Measurements from ENCODE around the gene EML1.

Gene EML1

DNA sequence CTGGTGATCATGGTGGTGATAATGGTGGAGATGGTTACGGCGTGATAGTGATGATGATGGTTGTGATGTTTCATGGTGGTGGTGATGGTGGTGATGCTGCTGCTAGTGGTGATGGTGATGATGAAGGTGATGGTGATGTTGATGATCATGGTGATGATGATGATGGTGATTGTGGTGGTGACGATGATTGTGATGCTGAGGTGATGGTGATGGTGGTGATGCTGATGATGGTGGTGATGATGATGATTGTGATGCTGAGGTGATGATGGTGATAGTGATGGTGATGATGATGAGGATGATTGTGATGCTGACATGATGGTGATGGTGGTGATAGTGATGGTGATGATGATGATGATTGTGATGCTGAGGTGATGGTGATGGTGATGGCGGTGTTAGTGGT, 158.8 kb downstream of the EML1 start:
- in situ Hi-C loops (cut with MboI; ENCODE audit: low sequenced_read_pairs): no loop called here

DNA sequence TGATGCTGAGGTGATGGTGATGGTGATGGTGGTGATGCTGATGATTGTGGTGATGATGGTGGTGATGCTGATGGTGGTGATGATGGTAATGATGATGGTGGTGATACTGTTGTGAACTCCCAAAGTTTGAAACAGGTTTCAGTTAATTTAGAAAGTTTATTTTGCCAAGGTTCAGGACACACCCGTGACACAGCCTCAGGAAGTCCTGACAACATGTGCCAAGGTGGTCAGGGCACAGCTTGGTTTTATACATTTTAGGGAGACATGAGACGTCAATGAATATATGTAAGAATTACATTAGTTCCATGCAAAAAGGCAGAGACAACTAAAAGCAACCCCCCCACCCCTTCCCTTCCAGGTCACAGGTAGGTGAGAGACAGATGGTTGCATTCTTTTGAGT, 159.2 kb downstream of the EML1 start:
- in situ Hi-C loops (cut with MboI; ENCODE audit: low sequenced_read_pairs): no loop called here

DNA sequence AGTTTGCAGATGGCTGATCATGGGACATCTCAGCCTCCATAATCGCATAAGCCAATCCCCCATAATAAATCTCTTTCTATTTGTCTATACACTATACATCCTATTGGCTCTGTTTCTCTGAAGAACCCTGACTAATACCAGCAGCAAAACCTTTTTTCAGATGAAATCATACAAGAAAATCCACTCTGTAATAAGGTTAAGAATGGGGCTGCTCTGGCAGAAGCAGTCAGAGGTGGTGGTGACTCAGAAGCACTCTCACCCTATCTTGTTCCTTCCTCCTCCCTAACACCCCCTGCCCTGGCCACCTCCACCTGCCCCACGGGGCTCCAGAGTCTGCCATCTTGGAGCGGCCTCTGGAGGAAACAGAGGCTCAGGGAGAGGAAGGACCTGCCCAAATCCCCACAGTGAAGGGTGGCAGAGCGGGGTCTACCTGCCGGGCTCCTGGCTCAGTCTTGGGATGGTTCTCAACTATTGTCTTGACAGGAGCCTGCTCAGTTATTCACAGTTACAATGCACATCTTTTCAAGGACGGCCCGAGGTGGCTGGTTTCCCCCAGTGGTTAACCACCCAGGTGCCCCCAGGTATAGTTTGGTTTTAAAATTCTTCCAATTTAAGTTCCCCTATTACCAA, 162.7 kb downstream of the EML1 start:
- in situ Hi-C loops (cut with MboI; ENCODE audit: low sequenced_read_pairs): no loop called here

DNA sequence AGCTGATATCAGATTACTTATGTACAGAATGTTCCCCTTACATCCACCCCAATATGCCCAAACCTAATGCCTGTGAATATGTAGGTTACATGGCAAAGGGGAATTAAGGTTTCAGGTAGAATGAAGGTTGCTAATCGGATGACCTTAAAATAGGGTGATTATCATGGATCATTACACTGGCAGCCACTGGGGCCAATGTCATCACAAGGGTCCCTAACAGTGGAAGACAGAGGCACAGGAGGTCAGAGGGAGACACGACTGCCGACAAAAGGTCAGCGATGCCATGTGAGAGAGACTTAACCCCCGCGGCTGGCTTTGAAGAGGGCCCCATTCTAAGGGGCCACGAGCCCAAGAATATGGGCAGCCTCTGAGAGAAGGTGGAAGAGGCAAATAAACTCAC, 165.2 kb downstream of the EML1 start:
- in situ Hi-C loops (cut with MboI; ENCODE audit: low sequenced_read_pairs): no loop called here

DNA sequence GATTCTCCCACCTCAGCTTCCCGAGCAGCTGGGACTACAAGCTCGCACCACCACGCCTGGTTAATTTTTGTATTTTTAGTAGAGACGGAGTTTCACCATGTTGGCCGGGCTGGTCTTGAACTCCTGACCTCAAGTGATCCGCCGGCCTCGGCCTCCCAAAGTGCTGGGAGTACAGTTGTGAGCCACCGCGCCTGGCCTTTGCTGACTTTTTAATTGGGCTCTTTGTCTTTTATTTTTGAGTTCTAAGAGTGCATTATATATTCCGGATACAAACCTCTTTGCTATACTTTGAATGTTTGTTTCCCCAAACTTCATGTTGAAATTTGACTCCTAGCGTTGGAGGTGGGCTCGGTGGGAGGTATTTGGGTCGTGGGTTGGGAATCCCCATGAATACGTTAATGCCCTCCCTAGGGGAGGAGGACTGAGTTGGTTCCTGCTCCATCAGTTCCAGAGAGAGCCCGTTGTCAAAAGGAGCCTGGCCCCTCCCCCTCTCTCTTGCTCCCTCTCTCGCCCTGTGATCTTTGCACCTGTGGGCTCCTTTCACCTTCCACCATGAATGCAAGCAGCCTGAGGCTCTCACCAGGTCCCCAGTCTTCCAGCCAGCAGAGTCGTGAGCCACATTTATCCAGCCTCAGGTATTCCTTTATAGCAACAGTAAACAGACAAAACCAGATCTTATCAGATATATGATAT, 168.8 kb downstream of the EML1 start:
- in situ Hi-C loops (cut with MboI; ENCODE audit: low sequenced_read_pairs): no loop called here

DNA sequence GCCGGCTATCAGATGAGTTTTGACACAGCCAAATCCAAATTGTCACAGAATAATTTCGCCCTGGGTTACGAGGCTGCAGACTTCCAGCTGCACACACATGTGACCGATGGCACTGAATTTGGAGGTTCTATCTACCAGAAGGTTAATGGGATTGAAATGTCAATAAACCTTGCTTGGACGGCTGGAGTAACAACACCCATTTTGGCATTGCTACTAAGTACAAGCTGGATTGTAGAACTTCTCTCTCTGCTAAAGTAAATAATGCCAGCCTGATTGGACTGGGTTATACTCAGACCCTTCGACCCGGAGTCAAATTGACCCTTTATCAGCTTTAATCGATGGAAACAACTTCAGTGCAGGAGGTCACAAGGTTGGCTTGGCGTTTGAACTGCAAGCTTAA, 171.8 kb downstream of the EML1 start:
- in situ Hi-C loops (cut with MboI; ENCODE audit: low sequenced_read_pairs): no loop called here

DNA sequence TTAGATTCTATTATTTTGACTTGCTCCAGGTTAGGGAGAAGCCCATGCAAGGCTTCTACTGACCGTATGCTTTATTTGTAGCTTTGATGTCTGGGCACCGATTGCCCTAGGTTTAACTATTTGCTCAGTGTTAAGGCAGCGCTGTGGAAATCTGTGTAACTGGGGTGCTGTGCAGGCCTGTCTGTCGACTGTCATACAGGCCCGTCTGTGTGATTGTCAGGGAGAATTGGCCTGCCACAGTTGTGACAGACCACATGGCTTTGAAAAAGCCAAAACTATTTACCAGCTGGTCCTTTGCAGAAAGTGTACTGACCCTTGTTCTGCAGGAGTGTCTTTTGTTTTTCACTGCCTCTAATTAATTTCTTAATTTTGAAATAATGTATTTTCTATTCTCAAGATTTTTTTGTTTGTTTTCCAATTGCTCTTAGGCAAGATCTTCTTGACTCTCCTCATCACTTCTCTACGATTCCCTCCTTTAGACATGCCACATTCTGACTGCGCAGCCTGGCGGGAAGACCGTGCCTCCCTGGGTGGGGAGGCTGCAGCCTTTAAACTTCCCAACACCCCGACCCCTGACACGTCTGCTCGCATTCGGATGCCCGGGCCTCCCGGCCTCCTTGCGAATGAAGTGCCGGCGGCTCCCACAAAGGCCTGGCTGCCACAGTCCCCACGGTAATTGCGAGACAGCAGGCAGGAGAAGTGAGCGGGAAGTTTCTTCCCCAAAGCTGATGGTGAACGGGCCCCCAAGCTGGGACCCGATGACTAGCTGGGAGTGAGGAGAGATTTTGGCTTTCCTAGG, 173.0 kb downstream of the EML1 start:
- in situ Hi-C loops (cut with MboI; ENCODE audit: low sequenced_read_pairs): no loop called here

DNA sequence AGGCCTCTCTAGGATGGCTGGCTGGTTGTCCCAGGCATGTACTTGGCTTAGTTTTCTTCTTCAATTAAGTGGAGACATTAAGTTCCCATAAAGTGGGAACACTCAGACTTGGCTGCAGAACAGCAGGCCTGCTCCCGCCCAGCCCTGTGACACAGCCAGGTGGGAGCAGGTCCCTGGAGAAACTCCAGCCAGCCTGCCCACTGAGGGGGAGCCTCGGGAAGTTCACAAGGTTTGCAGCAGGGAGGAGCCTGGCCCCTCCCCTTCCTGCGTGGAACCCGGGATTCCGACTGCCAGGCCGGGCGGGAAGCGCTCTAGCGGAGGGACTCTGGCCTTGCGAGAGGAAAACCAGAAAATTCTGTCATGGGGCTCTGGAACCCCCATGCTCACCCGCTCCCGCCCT, 173.7 kb downstream of the EML1 start:
- in situ Hi-C loops (cut with MboI; ENCODE audit: low sequenced_read_pairs): no loop called here

DNA sequence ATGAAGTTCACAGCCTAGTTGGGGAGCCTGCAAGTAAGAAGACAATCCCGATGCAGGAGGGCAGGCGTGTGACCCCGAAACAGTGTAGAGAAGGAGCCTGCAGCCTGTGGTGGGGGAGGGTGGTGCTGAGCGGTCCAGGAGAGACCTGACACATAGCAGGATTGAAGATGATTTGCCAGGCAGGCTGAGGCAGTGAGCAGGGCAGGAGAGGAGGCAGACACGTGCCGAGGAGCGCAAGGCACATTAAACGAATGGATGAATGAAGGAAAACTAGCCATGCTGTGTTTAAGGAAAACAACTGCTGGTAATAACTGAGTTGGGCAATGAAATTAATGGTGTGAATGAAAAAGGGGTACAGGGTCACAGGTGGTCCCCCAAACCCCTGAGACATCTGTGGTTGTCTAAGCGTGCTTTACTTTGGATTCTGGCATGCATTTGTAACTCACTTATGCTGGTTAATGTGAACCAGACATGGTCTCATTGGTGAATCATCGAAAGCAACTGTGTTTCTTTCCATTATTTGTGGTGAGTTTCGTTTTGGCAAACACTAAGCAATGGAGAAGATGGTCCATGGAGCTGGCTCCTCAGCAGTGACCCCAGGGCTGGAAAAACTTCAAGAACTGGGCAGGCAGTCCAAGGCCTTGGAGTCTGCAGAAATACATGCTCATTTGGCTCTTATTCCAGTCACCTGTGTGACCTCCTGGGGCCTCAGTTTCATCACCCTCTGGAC, 175.1 kb downstream of the EML1 start:
- in situ Hi-C loops (cut with MboI; ENCODE audit: low sequenced_read_pairs): no loop called here

DNA sequence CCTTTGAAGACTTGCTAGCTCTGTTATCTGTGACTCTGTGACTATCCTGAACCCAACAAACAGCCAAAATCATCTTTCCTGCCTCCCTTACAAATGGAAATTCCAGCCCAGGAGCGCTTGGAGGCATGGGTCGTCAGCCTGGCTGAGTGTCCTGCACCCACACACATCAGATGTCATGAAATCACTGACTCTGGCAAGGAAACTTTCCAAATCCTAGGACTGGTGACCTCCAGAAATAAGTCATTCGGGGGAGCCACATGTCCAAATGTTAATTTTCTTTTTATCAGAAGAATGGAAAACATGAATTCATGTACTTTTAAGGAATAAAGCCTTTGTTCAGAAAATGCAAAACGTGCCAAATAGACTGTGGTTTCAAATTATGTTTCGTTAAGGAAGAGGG, 175.7 kb downstream of the EML1 start:
- in situ Hi-C loops (cut with MboI; ENCODE audit: low sequenced_read_pairs): no loop called here

DNA sequence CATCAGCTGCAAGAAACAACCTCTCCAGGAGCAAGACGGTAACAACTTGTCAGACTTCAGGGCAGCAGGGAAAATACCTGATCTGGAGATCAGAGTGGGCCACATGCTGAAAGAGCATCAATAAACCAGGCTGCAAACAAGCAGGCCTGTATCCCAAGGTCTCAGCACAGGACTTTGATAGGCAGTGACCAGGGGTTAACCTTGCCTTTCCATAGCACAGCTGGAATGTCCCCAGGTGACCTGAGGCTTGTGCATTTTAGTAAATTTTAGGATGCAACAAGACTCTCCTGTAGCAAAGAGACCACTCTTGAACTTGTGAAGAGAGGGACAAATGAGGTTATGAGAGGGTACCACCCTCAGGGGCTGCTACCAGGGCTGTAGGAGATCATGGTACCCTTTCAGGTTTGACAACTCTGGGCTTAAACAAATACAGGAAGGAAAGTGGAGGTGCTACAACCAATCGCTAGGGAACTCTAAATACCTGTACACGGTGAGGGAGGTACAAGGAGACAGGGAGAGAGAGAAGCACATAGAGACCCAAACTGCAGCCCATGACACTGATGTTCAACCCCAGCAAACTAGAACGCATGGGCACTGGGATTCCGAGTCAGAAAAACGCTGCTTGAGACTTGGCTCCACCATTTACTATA, 176.6 kb downstream of the EML1 start:
- in situ Hi-C loops (cut with MboI; ENCODE audit: low sequenced_read_pairs): no loop called here

DNA sequence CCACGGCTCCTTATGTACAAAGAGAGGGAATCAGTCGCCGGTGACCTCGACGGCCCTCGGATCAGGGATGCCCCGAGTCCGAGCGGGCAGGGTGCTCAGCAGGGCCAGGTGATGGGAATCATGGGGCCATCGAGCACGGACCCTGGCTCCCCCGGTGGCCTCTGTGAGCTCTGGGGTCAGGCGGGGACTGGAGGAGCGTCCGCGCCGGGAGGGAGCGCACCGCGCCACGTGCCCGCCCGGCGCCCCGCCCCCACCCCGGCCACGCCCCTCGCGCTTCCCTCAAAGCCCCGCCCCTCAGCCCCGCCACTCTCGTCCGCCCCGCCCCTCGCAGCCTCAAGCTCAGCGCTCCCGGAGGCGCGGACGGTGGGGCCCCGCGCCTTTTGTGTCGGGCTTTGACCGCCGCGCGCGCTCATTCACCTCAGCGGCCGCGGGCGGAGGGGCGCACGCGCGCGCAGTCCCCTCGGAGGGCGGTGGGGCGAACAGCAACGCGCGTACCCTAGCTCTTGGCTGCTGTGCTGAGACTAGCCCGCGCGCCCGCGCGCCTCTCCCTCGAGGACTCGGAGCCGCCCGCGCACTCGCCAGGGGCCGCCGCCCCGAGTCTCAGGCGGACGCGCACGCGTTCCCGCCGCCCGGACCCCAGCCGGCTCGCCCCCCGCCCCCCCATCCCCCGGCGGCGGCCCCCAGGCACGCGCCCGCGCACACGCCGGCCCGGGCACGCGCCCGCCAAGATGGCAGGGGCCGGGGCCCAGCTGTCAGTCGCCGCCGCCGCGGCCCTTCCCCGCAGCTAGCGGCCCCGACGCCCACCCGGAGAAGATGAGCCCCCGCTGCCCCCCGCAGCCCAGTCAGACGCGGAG, 178.1 kb downstream of the EML1 start:
- in situ Hi-C loops (cut with MboI; ENCODE audit: low sequenced_read_pairs): no loop called here

DNA sequence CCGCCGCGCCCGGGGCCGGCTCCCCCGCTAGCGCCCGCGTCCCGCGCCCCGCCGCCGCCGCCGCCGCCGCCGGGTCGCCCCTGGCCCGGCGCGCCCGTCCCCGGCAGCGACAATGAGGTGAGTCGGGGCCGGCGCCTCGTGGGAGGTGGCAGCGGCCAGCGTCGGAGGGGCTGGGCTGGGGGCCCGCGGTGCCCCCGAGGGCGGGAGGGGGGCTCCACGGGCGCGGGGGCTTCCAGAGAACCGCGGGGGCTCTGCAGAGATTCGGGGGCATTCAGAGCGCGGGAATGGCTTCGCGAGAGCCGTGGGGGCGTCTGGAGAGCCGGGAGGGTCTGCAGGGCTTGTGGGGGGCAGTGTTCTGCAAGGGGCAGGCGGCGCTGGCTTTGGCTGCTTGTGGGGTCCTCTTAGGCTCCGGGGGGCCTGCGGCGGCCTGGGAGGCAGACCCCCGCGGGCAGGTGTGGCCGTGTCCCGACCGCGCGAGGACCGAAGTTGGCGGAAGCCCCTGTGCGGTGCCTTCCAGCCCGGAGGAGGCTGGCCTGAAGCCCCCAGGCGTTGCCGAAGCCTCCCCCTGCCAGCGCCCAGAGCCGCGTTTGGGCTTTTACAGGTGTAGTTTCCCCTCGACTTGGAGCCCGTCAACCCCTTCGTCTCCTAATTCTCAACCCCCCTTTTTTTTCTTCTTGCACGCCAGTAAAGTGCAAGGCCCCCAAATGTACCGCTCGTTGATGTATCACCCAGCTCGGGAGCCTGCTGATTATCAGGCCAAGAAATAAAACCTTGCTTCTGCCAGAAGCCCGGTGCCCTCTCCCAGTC, 178.9 kb downstream of the EML1 start:
- in situ Hi-C loops (cut with MboI; ENCODE audit: low sequenced_read_pairs): no loop called here

DNA sequence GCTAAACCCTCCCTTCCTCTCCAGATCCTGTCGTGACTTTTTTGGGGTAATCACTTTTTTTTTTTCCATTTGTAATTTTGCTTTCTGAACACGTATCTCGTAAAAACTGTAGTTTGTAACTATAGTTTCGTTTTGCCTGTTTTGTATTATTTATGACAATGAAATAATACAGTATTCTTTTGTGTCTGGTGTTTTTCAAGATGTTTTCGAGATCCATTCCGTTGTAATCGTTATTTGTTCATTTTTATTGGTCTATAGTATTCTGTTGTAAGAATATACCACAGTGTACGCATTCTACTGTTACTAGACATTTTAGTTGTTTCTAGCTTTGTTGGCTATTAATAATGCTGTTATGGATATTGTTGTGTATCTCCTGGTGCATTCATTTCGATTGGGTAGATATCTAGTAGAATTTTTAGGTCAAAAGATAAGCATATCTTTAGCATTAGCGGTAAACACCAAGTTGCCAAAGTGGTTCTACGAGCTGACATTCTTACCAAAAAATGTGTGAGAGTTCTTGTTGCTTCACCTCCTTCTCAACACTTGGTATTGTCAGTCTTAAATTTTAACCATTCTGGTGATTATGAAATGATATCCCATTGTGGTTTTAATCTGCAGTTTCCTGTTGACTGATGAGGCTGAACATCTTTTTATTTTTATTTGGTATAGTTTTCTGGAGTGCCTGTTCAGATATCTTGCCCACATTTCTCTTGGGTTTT, 179.7 kb downstream of the EML1 start:
- in situ Hi-C loops (cut with MboI; ENCODE audit: low sequenced_read_pairs): no loop called here

DNA sequence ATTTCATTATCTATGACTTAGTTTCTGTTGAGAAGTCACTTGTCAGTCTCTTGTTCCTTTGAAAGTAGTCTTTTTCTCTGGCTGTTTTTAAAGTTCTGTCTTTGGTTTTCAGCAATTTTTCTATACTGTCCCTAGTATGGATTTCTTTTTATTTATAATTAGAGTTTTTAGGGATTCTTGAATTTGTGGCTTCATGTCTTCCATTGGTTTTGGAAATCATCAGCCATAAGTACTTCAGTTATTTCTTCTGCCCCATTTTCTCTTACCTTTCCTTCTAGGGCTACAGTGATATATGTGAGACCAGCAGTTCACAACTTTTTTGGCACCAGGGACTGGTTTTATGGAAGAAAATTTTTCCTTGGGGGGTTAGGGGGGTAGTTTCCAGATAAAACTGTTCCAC, 182.0 kb downstream of the EML1 start:
- in situ Hi-C loops (cut with MboI; ENCODE audit: low sequenced_read_pairs): no loop called here

DNA sequence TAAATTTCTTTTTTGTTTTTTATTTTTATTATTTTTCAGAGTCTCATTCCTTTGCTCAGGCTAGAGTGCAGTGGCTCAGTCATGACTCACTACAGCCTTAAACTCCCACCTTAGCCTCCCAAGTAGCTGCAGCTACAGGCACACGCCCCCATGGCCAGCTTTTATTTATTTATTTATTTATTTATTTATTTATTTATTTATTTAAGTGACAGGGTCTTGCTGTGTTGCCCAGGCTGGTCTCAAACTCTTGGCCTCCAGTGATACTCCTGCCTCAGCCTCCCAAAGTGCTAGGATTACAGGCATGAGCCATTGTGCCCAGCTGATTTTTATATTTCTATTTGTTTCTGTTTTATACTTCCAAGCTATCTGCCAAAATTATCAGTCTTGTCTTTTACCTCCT, 182.8 kb downstream of the EML1 start:
- in situ Hi-C loops (cut with MboI; ENCODE audit: low sequenced_read_pairs): no loop called here

DNA sequence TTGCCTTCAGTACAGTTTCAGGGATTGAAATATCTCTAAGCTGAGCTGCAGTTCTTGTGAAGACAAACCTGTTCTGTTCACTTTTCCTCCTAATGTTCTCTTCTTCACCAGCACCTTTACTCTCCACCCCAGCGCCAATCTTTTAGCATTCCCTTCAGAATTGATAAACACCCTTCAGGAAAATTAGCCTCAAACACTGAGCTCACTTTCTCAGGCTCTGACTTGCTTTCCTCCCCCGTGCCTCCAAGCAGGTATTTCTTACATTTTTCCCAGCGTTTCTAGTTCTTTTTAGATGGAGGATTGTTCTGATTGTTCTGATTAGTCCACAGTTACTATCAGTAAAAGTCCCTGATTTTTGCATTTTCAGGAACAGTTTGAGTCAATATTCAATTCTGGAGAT, 183.5 kb downstream of the EML1 start:
- in situ Hi-C loops (cut with MboI; ENCODE audit: low sequenced_read_pairs): no loop called here

DNA sequence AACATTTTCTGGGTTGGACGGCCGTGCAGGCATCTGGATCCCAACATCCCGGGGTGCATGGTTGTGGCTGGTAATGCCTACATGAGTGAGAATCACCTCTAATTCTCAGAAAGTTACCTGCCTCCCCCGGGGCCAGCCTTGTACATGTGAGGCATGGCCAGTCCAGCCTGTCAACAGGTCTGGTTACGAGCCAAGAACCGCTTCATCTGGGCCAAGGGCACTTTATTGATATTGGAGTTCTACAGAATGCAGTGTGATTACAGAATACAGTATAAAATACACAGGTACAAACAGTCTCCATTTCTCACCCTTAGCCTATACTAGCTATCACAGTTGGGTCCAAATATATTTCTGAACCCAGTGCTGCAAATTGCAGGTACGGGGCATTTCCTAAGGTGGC, 187.1 kb downstream of the EML1 start:
- in situ Hi-C loops (cut with MboI; ENCODE audit: low sequenced_read_pairs): loop anchor here (5.0 kb wide), 1 partner anchor 217 kb away; no protein-coding TSS in a partner anchor

Measured in HL-60/S4 (cell line).